Body of pancreas (tissue), 4 donors: ENCODE measurements around the gene KCNS3.

ENCODE experiments used
- CTCF ChIP-seq, 7 experiments: fragments of 450-650 bp in 4 of 7; fragments of 200-600 bp in 3 of 7; sonication (generic) in 3 of 7; IDR thresholded peaks; one replicate each; pipeline ENCODE4 v1.5.1; 2016 to 2019; ENCODE audit warnings: antibody characterized with exemption in 7 of 7
- POLR2A ChIP-seq, 3 donors: fragments of 450-650 bp; IDR thresholded peaks; one replicate each; pipeline ENCODE4 v1.6.1; 2016; ENCODE audit warnings: antibody characterized with exemption in 3 of 3, mild to moderate bottlenecking in 2 of 3

- TF ChIP-seq CTCF (IDR thresholded peaks at IDR 0.05) (no peak), POLR2A (IDR thresholded peaks at IDR 0.05) (no peak)
Observed at GRCh38 chr2:17892770-17893534, 14.5 kb downstream of the KCNS3 start.
